ENCODE results near the gene NUDCD3. TPM values are rescaled to one million over a fixed set of nuclear protein-coding genes. Genes with fewer than 3 reads are reported as not detected.

Gene NUDCD3
- total RNA-seq, 1 experiment from 2014 or later = 71.9 TPM

- Histone ChIP-seq H3K56ac (ENCODE audit: insufficient read length, low read depth, low read length) (no peak overlapping the region), H2BK120ac (ENCODE audit: low read depth, low read length, poor library complexity, severe bottlenecking) (no peak overlapping the region), H3K4ac (ENCODE audit: low read depth, low read length) (no peak overlapping the region), H4K91ac (ENCODE audit: insufficient read length, low read depth, low read length) (no peak overlapping the region), H4K20me1 (ENCODE audit: control insufficient read depth, insufficient read depth, insufficient read length) (no peaks in the 10 kb centered on the region), H2BK20ac (ENCODE audit: low read depth, low read length, poor library complexity, severe bottlenecking) (no peak overlapping the region), H2BK15ac (ENCODE audit: low read depth, low read length) (no peak overlapping the region), H3K23ac (ENCODE audit: insufficient read length, low read depth, low read length) (no peak overlapping the region), H4K8ac (replicated peaks; ENCODE audit: insufficient read length, low read depth, low read length) (no peak overlapping the region), H3T11ph (ENCODE audit: low read length) (no peak overlapping the region), H3K23me2 (ENCODE audit: insufficient read length, low read depth, low read length, poor library complexity, severe bottlenecking) (no peaks in the 10 kb centered on the region), H2AK5ac (ENCODE audit: insufficient read length, low read length) (no peak overlapping the region), H3K4me2 (ENCODE audit: insufficient read depth, insufficient read length, low read length) (no peak overlapping the region), H3K79me2 (ENCODE audit: insufficient read depth, low read length) (no peaks in the 10 kb centered on the region), H2BK5ac (ENCODE audit: insufficient read length, low read length) (no peak overlapping the region), H3K27ac (ENCODE audit: insufficient read length, low read depth, low read length) (no peak overlapping the region), H3K18ac (ENCODE audit: insufficient read length, low read depth, low read length) (no peak overlapping the region), H3K9me3 (ENCODE audit: control insufficient read depth, low read depth, low read length) (no peaks in the 10 kb centered on the region), H3K14ac (ENCODE audit: insufficient read depth, low read length) (no peak overlapping the region), H3K4me1 (ENCODE audit: insufficient read depth, low read length) (no peaks in the 10 kb centered on the region), H3K9ac (ENCODE audit: extremely low read depth, insufficient read length, low read length) (no peak overlapping the region), H2BK12ac (ENCODE audit: insufficient read length, low read depth, low read length) (no peak overlapping the region), H4K5ac (ENCODE audit: insufficient read length, low read depth, low read length) (no peak overlapping the region), H3K79me1 (ENCODE audit: insufficient read depth, low read depth, low read length, poor library complexity, severe bottlenecking) (no peaks in the 10 kb centered on the region), H3K27me3 (ENCODE audit: insufficient read depth, low read length) (no peaks in the 10 kb centered on the region), H2AFZ (ENCODE audit: low read length) (no peak overlapping the region)
- Mint-ChIP-seq H3K9me3 (no peaks in the 10 kb centered on the region), H3K36me3 (ENCODE audit: insufficient read depth in 1 of 3, low read depth in 3 of 3) (no peaks in the 10 kb centered on the region), H3K4me3 (no peak overlapping the region), H3K4me1 (peaks cover 3 to 9% of the 10 kb centered on the region in 2 experiments; a peak in 1 of 4 replicates), H3K27me3 (ENCODE audit: low read depth) (peaks cover 16% of the 10 kb centered on the region), H3K27ac (no peak overlapping the region)
- TF ChIP-seq CTCF (conservative IDR thresholded peaks at IDR 0.05) = no peak
- no peak for DNase-seq
Observed at GRCh38 chr7:44368455-44368854, 122.0 kb downstream of the NUDCD3 start.

Measured in H9 (cell line).